GM12864 (cell line): ENCODE results near the gene WWC2.

Source experiments
- DNase-seq: peaks from one replicate; pipeline ENCODE4 v3.0.0-alpha.2; 2011; ENCODE audit warnings: low read depth
- H3K4me3 ChIP-seq: 2 replicates; pipeline ENCODE4 v1.5.1; 2011; ENCODE audit warnings: mild to moderate bottlenecking, low read depth, low read length, control low read depth
- TF ChIP-seq, protein P1 (sequence below): IDR thresholded peaks from 2 replicates; pipeline ENCODE4 v1.5.1; 2011; ENCODE audit warnings: low read depth, mild to moderate bottlenecking, moderate library complexity, low read length, control low read depth, inconsistent platforms; ENCODE audit errors: missing control alignments

The WWC2 gene

GRCh38 chr4:183266371-183266770 lies 167.3 kb downstream of the WWC2 start:
- DNase-seq: no peak
- H3K4me3 ChIP-seq: no peak overlapping the region
- TF ChIP-seq, protein P1, sequence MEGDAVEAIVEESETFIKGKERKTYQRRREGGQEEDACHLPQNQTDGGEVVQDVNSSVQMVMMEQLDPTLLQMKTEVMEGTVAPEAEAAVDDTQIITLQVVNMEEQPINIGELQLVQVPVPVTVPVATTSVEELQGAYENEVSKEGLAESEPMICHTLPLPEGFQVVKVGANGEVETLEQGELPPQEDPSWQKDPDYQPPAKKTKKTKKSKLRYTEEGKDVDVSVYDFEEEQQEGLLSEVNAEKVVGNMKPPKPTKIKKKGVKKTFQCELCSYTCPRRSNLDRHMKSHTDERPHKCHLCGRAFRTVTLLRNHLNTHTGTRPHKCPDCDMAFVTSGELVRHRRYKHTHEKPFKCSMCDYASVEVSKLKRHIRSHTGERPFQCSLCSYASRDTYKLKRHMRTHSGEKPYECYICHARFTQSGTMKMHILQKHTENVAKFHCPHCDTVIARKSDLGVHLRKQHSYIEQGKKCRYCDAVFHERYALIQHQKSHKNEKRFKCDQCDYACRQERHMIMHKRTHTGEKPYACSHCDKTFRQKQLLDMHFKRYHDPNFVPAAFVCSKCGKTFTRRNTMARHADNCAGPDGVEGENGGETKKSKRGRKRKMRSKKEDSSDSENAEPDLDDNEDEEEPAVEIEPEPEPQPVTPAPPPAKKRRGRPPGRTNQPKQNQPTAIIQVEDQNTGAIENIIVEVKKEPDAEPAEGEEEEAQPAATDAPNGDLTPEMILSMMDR: no peak

DNA sequence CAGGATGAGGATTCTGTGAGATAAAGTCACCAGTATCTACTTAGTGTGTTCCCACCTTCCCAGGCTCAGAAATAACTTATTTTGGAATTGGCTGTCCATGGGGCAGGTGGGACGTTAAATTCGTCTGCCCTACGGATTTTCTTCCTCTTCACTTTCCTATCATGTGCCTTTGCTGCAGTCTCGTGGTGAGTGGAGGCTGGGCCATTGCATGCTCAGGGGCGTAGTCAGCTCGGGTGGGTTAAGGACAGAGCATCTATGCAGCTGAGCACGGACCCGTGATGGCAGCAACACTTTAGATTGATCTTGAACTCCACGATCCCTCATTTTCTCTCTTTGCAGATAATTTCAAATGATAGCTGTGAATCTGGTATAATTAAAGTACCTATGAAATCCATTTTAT lies 169.5 kb downstream of the WWC2 start:
- no peak overlapping the region for H3K4me3 ChIP-seq
- TF ChIP-seq, protein P1: no peak
- no peak for DNase-seq

GRCh38 chr4:183272384-183272783 lies 173.3 kb downstream of the WWC2 start:
- DNase-seq: no peak
- no peak overlapping the region for H3K4me3 ChIP-seq
- TF ChIP-seq, protein P1: no peak

GRCh38 chr4:183276106-183276505 lies 177.0 kb downstream of the WWC2 start:
- TF ChIP-seq, protein P1: no peak
- DNase-seq: no peak

DNA sequence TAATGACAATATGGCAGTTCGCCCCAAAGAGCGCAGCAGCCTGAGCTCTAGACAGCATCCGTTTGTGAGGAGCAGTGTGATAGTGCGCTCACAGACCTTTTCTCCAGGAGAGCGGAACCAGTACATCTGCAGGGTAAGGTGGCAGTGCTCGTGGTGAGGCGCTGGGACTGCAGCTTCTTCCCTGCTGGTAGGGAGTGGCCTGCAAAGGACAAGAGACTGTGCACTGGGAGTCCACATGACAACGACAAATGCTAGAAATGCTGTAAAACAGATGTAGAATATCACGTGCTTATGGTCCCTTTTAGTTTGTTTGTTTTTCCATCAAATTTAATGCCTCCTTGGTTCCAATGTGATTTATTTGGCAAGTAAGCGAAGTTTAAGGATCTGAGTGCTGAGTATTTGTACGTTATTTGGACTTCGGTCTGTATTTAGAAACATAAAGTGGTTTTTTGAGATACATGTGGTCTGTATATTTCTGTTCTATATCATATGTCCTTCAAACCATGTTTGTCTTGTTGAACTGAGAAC lies 185.3 kb downstream of the WWC2 start:
- TF ChIP-seq, protein P1: no peak
- no peak for DNase-seq
- no peak overlapping the region for H3K4me3 ChIP-seq

More at GRCh38 chr4:183276106-183276505, 177.0 kb downstream of the WWC2 start:
- no peak overlapping the region for H3K4me3 ChIP-seq

DNA sequence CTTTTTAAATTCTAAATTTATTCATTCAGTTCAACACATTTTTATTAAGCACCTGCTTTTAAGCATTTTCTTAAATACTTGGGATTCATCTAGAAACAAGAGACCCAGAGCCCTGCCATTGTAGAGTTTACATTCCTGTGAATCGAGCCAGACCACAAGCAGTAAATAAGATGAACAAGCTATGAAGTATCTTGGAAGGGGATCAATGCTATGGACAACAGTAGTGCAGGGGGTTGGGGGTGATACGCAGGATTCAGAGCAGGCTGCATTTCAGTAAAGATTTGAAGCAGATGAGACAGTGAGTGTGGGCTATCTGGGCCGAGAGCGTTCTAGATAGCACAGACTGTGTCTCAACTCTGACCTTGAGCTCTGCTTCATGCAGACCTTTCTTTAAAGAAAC lies 185.9 kb downstream of the WWC2 start:
- no peak overlapping the region for H3K4me3 ChIP-seq
- no peak for DNase-seq

GRCh38 chr4:183285886-183286285 lies 186.8 kb downstream of the WWC2 start:
- no peak overlapping the region for H3K4me3 ChIP-seq
- no peak for DNase-seq
- TF ChIP-seq, protein P1: no peak

More for the DNA sequence above, 185.9 kb downstream of the WWC2 start:
- TF ChIP-seq, protein P1: no peak
